Putamen (tissue), 1 donor: ENCODE results near the gene GALNT6.

Experiments used
- DNase-seq: peaks from one replicate; pipeline ENCODE4 v3.0.0-alpha.2; 2016; ENCODE audit warnings: low spot score

The GALNT6 gene

GRCh38 chr12:51381226-51382079, 9.8 kb downstream of the GALNT6 start:
- no peak for DNase-seq

GRCh38 chr12:51379571-51379970, 11.6 kb downstream of the GALNT6 start:
- no peak for DNase-seq

GRCh38 chr12:51378749-51379148, 12.5 kb downstream of the GALNT6 start:
- no peak for DNase-seq

GRCh38 chr12:51377099-51377984, 13.9 kb downstream of the GALNT6 start:
- DNase-seq, result no peak

GRCh38 chr12:51374856-51375255, 16.4 kb downstream of the GALNT6 start:
- DNase-seq, result no peak

- DNase-seq, result no peak
Measured at GRCh38 chr12:51374361-51374760, 16.8 kb downstream of the GALNT6 start.

GRCh38 chr12:51373187-51373586, 18.0 kb downstream of the GALNT6 start:
- no peak for DNase-seq

- DNase-seq, result no peak
Measured at GRCh38 chr12:51372021-51372420, 19.2 kb downstream of the GALNT6 start.

GRCh38 chr12:51371295-51371953, 19.8 kb downstream of the GALNT6 start:
- no peak for DNase-seq

- DNase-seq, result no peak
Measured at GRCh38 chr12:51370667-51371066, 20.5 kb downstream of the GALNT6 start.

GRCh38 chr12:51369581-51369980, 21.6 kb downstream of the GALNT6 start:
- no peak for DNase-seq

GRCh38 chr12:51368640-51369517, 22.3 kb downstream of the GALNT6 start:
- DNase-seq, result no peak

GRCh38 chr12:51365276-51365675, 25.9 kb downstream of the GALNT6 start:
- no peak for DNase-seq

- DNase-seq, result no peak
Measured at GRCh38 chr12:51364001-51364400, 27.2 kb downstream of the GALNT6 start.

GRCh38 chr12:51362747-51363342, 28.4 kb downstream of the GALNT6 start:
- no peak for DNase-seq

GRCh38 chr12:51362307-51362706, 28.9 kb downstream of the GALNT6 start:
- peak; percentile 93 for DNase-seq

- peak; percentile 25 for DNase-seq
Measured at GRCh38 chr12:51361161-51362016, 29.8 kb downstream of the GALNT6 start.

GRCh38 chr12:51360315-51360714, 30.9 kb downstream of the GALNT6 start:
- no peak for DNase-seq

- no peak for DNase-seq
Measured at GRCh38 chr12:51359851-51360250, 31.4 kb downstream of the GALNT6 start.

- no peak for DNase-seq
Measured at GRCh38 chr12:51358496-51358895, 32.7 kb downstream of the GALNT6 start.
